Cerebellar nuclear complex (tissue), 1 donor: Measurements from ENCODE around the gene PCED1A.

ENCODE experiments used
- DNase-seq, 2 experiments: peaks; one replicate each; lab custom pipeline; 2025; lab: John Stamatoyannopoulos, UW

Gene PCED1A

GRCh38 chr20:2840138-2840966, at the start of gene PCED1A, which contains the start of gene VPS16:
TSS of gene PCED1A (minus strand) at chr20:2840655. CDS start at chr20:2839912, 743 bp downstream.
TSS of gene VPS16 (plus strand) at chr20:2840745. CDS start at chr20:2840775, 30 bp downstream.
- DNase-seq, result peak in 1 of 2 experiments; percentile 63

GRCh38 chr20:2889797-2890196, 49.3 kb upstream of the PCED1A start:
- no peak for DNase-seq

GRCh38 chr20:2889209-2889608, 48.8 kb upstream of the PCED1A start:
- no peak for DNase-seq

- DNase-seq, result no peak
Observed at GRCh38 chr20:2888224-2888955, 47.9 kb upstream of the PCED1A start.

- DNase-seq, result no peak
Observed at GRCh38 chr20:2887715-2888114, 47.3 kb upstream of the PCED1A start.

GRCh38 chr20:2883726-2884637, 43.5 kb upstream of the PCED1A start:
- no peak for DNase-seq

- no peak for DNase-seq
Observed at GRCh38 chr20:2880650-2881049, 40.2 kb upstream of the PCED1A start.

GRCh38 chr20:2879146-2879545, 38.7 kb upstream of the PCED1A start:
- DNase-seq, result peak; percentile 7 to 53

GRCh38 chr20:2878515-2878914, 38.1 kb upstream of the PCED1A start:
- DNase-seq, result no peak

- no peak for DNase-seq
Observed at GRCh38 chr20:2875690-2876203, 35.3 kb upstream of the PCED1A start.

GRCh38 chr20:2874456-2874855, 34.0 kb upstream of the PCED1A start:
- DNase-seq, result peak in 1 of 2 experiments; percentile 24

- DNase-seq, result no peak
Observed at GRCh38 chr20:2873747-2874041, 33.2 kb upstream of the PCED1A start.

- DNase-seq, result peak; percentile 17 to 83
Observed at GRCh38 chr20:2873010-2873746, 32.7 kb upstream of the PCED1A start, which contains the start of gene PTPRA. TSS of gene PTPRA (plus strand) at chr20:2873481. CDS start at chr20:2964278, 90,797 bp downstream.

- no peak for DNase-seq
Observed at GRCh38 chr20:2872459-2873009, 32.1 kb upstream of the PCED1A start.

- DNase-seq, result no peak
Observed at GRCh38 chr20:2871661-2872458, 31.4 kb upstream of the PCED1A start.

- DNase-seq, result no peak
Observed at GRCh38 chr20:2871111-2871465, 30.6 kb upstream of the PCED1A start.

- no peak for DNase-seq
Observed at GRCh38 chr20:2869381-2869780, 28.9 kb upstream of the PCED1A start.

- no peak for DNase-seq
Observed at GRCh38 chr20:2867081-2867864, 26.8 kb upstream of the PCED1A start.

- no peak for DNase-seq
Observed at GRCh38 chr20:2866236-2866635, 25.8 kb upstream of the PCED1A start.
